Measurements from ENCODE around the gene SPATA46.
A peak's percentile ranks its signal among the peaks of the same experiment; 100 is the strongest.

SPATA46 gene

GRCh38 chr1:162380061-162380846, 3.6 kb upstream of the SPATA46 start:
- H3K4me3 ChIP-seq = no peak overlapping the region
- H3K4me1 ChIP-seq = no peaks in the 10 kb centered on the region
- H3K4me2 ChIP-seq = no peak overlapping the region
- no peaks in the 10 kb centered on the region for H3K9me3 ChIP-seq
- H4K20me1 ChIP-seq = no peaks in the 10 kb centered on the region
- H3K27ac ChIP-seq = no peak overlapping the region
- no peaks in the 10 kb centered on the region for H3K36me3 ChIP-seq
- no peak for TF ChIP-seq Cebpa-rat (IDR thresholded peaks at IDR 0.05)
- no peak overlapping the region for H3K9ac ChIP-seq
- H3K27me3 ChIP-seq = no peaks in the 10 kb centered on the region

DNA sequence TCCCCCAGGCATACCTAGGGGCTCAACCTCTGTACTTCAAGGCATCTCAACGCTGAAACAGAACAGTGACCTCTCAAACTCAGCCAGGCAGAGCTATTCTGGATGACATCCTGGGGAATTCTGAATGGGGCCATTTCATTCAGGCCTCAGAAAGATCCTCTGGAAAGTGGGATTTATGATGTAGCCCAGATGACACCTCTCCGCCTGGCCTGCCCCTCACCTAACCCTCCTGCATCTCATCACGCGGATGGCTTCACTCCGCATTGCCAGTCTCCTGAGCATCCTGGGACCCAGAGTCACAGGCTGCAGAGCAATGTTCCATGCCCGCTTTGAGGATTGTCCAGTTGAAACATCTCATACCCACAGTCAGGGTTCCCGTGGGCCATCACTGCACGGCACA, 1.2 kb downstream of the SPATA46 start:
- TF ChIP-seq Cebpa-rat (IDR thresholded peaks at IDR 0.05) = no peak
- Histone ChIP-seq H3K4me1 (peaks cover 19% of the 10 kb centered on the region), H3K4me3 (no peak overlapping the region), H4K20me1 (no peaks in the 10 kb centered on the region), H3K9me3 (no peaks in the 10 kb centered on the region), H3K36me3 (no peaks in the 10 kb centered on the region), H3K4me2 (no peak overlapping the region), H3K27ac (no peak overlapping the region), H3K9ac (no peak overlapping the region), H3K27me3 (no peaks in the 10 kb centered on the region)

- Histone ChIP-seq H3K9ac (no peak overlapping the region), H3K4me3 (no peak overlapping the region), H3K9me3 (no peaks in the 10 kb centered on the region), H3K36me3 (no peaks in the 10 kb centered on the region), H3K4me2 (no peak overlapping the region), H3K4me1 (peaks cover 19% of the 10 kb centered on the region), H4K20me1 (no peaks in the 10 kb centered on the region), H3K27me3 (no peaks in the 10 kb centered on the region), H3K27ac (no peak overlapping the region)
- TF ChIP-seq Cebpa-rat (IDR thresholded peaks at IDR 0.05) = no peak
These were observed 2.2 kb downstream of the SPATA46 start for GRCh38 chr1:162374406-162374805.

DNA sequence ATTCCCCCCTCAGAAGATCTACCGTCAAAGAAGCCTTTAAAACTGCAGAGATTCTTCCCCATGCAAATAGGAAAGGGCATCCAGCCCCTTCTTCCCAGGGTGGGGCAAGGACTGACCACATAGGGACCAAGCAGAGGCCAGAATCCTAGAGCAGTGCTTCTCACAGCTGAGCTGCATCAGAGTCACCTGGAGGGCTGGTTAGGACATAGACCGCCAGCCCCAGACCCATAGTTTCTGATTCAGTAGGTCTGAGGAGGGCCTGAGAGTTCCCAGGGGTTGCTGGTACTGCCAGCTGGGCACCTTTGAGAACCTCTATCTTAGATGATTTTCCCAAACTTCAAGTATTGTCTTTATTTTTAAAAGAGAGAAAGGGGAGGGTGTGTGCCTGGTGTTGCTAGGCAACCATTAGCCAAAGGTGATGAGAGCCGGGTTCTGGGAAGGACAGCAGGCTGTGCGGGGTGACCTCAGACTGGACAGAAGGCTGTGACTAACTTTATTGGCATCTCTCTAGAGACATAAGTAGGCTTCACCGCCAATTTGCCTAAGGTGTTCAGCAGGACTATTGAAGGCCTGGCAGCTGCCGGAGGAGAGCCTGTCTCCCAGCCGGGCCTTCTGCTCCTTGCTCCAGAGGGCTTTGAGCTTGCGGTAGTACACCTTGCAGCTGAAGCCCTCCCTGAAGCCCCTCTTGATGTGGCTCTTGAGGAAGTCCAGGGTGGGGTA, 3.0 kb downstream of the SPATA46 start:
- Histone ChIP-seq H3K4me1 (peaks cover 19% of the 10 kb centered on the region), H3K27ac (no peak overlapping the region), H3K4me3 (no peak overlapping the region), H3K9ac (no peak overlapping the region), H3K36me3 (no peaks in the 10 kb centered on the region), H3K27me3 (no peaks in the 10 kb centered on the region), H3K4me2 (no peak overlapping the region), H4K20me1 (no peaks in the 10 kb centered on the region), H3K9me3 (no peaks in the 10 kb centered on the region)
- TF ChIP-seq Cebpa-rat (IDR thresholded peaks at IDR 0.05) = no peak

- no peak overlapping the region for H3K27ac ChIP-seq
- H3K4me3 ChIP-seq = no peak overlapping the region
- no peak overlapping the region; the same call in 1 of the 2 replicates for H3K4me2 ChIP-seq
- H3K9me3 ChIP-seq = no peaks in the 10 kb centered on the region
- H3K4me1 ChIP-seq = peaks cover 19% of the 10 kb centered on the region
- H4K20me1 ChIP-seq = no peaks in the 10 kb centered on the region
- TF ChIP-seq Cebpa-rat (IDR thresholded peaks at IDR 0.05) = no peak
- H3K36me3 ChIP-seq = no peaks in the 10 kb centered on the region
- no peaks in the 10 kb centered on the region for H3K27me3 ChIP-seq
- no peak overlapping the region for H3K9ac ChIP-seq
These were observed 3.6 kb downstream of the SPATA46 start for GRCh38 chr1:162373072-162373427.

DNA sequence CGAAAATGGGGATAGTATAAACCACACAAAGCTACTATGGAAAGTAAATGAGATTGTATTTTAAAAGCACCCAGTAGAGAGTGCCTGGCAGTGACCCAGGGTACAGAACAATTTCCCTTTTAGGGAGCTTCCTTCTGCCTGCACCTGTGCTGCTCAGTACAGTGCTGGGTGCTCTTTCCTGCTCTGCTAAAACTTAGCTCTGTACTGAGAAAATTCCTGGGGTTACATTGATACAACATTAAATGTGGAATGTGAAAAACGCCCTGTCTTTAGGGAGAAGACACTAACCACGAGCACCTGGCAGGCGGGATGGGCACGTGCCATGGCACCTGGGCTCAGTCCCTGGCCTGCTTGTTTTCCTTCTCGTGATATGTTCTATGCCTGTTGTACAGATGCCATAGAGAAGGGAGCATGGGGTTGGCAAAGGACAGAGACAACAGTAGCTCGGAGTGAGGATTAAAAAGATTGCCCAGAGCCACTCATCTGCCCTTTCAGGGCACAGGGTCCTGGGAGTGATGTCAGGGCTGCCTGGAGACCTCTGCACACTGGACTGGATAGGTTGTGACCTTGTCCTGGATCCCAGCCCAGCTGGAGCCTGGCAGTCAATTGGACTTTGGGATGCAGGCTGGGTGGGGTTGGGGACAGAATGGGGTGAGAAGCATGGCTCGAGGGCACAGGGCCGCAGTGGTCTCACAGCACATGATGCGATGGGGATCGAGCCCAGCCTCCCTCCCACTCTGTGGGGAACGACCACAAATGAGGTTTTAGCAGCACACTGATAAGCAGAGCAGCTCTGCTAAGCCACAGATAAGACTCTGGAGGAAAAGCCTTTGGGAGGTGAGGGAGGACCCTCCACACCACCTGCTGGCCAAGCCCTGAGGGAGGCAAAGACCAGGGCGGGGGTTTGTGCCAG, 4.2 kb downstream of the SPATA46 start:
- Histone ChIP-seq H3K27me3 (no peaks in the 10 kb centered on the region), H3K9me3 (no peaks in the 10 kb centered on the region), H3K36me3 (no peaks in the 10 kb centered on the region), H3K27ac (no peak overlapping the region), H4K20me1 (no peaks in the 10 kb centered on the region), H3K4me2 (peak overlapping the region; percentile 22), H3K9ac (no peak overlapping the region), H3K4me3 (no peak overlapping the region), H3K4me1 (peaks cover 19% of the 10 kb centered on the region)
- no peak for TF ChIP-seq Cebpa-rat (IDR thresholded peaks at IDR 0.05)

DNA sequence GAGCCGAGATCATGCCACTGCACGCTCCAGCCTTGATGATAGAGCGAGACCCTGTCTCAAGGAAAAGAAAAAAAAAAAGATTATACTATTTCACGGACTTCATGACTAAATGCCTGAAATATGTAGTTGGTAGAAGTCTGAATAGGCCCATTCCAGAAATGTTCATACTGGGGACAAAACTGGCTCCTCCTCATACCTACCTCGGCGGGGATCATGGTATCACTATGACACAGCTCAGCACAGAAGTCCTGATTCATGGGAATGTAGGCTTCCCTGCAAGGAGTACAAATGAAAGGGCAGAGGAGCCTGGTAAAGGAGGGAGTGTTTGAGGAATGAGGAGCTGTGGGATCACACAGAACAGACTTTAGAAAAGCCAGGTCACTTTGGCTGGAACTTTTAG, 5.0 kb downstream of the SPATA46 start:
- Histone ChIP-seq H3K9ac (no peak overlapping the region), H3K4me3 (no peak overlapping the region), H3K4me2 (no peak overlapping the region), H3K27me3 (no peaks in the 10 kb centered on the region), H4K20me1 (no peaks in the 10 kb centered on the region), H3K4me1 (peaks cover 19% of the 10 kb centered on the region), H3K9me3 (no peaks in the 10 kb centered on the region), H3K27ac (no peak overlapping the region), H3K36me3 (no peaks in the 10 kb centered on the region)
- TF ChIP-seq Cebpa-rat (IDR thresholded peaks at IDR 0.05) = no peak

GRCh38 chr1:162370721-162371120, 5.9 kb downstream of the SPATA46 start:
- Histone ChIP-seq H3K4me2 (no peak overlapping the region), H3K27me3 (no peaks in the 10 kb centered on the region), H3K9ac (no peak overlapping the region), H4K20me1 (no peaks in the 10 kb centered on the region), H3K4me1 (peaks cover 19% of the 10 kb centered on the region), H3K36me3 (no peaks in the 10 kb centered on the region), H3K4me3 (no peak overlapping the region), H3K9me3 (no peaks in the 10 kb centered on the region), H3K27ac (no peak overlapping the region)
- TF ChIP-seq Cebpa-rat (IDR thresholded peaks at IDR 0.05) = no peak

DNA sequence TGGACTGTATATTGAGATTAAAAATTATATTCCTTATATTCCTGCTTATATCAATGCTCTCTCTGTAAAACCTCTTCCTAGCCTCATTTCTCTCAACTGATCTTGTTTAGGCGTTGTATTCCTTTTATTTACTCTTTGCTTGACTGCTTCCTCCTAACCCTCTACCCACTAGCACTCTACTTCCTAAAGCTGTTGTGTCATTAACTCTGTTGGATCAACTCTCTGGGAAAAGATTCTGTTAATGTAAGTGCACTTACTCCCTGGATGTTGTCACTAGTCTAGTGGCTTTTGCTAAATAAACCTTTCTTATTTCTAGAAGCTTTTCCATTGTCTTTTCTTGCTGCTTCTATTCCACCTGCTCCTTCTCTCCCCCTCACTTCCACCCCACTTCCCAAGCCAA, 6.5 kb downstream of the SPATA46 start:
- H3K4me2 ChIP-seq = no peak overlapping the region
- no peak overlapping the region for H3K4me3 ChIP-seq
- TF ChIP-seq Cebpa-rat (IDR thresholded peaks at IDR 0.05) = no peak
- H3K27me3 ChIP-seq = no peaks in the 10 kb centered on the region
- peaks cover 19% of the 10 kb centered on the region for H3K4me1 ChIP-seq
- H3K36me3 ChIP-seq = no peaks in the 10 kb centered on the region
- H3K9me3 ChIP-seq = no peaks in the 10 kb centered on the region
- no peak overlapping the region for H3K9ac ChIP-seq
- no peaks in the 10 kb centered on the region for H4K20me1 ChIP-seq
- H3K27ac ChIP-seq = no peak overlapping the region
